SK-N-SH treated with all-trans-retinoic acid at 6 μM for 48 hours (cell line): ENCODE measurements around the gene MPPED2.

Experiments used
- ATAC-seq: fragments of 200-7000 bp; cut with Tn5 transposase; 3 replicates; pipeline ENCODE4 v1.9.1; 2020; ENCODE audit warnings: mild to moderate bottlenecking, moderate library complexity
- ARNTL ChIP-seq: fragments of 450-650 bp; formaldehyde crosslinking; IDR thresholded peaks from 2 replicates; pipeline ENCODE4 v1.5.0; 2020; ENCODE audit warnings: low read depth, mild to moderate bottlenecking, moderate library complexity, borderline replicate concordance
- BACH2 ChIP-seq: fragments of 250-450 bp; sonication (Bioruptor Pico); IDR thresholded peaks from 2 replicates; pipeline ENCODE4 v1.9.0; 2021; ENCODE audit warnings: mild to moderate bottlenecking, borderline replicate concordance
- CSDC2 ChIP-seq: fragments of 250-450 bp; sonication (Bioruptor Pico); IDR thresholded peaks from 2 replicates; pipeline ENCODE4 v1.5.0; 2020; ENCODE audit warnings: mild to moderate bottlenecking, moderate library complexity
- ESRRG ChIP-seq: fragments of 250-450 bp; sonication (Bioruptor Pico); IDR thresholded peaks from 2 replicates; pipeline ENCODE4 v1.6.1; 2021; ENCODE audit warnings: mild to moderate bottlenecking
- GLIS3 ChIP-seq: fragments of 250-450 bp; sonication (Bioruptor Pico); IDR thresholded peaks from 2 replicates; pipeline ENCODE4 v1.5.0; 2020; ENCODE audit warnings: mild to moderate bottlenecking, moderate library complexity
- OSR1 ChIP-seq: fragments of 250-450 bp; sonication (Bioruptor Pico); IDR thresholded peaks from 2 replicates; pipeline ENCODE4 v1.8.0; 2022; ENCODE audit warnings: moderate library complexity, mild to moderate bottlenecking, inconsistent platforms
- PATZ1 ChIP-seq: fragments of 250-450 bp; sonication (Bioruptor Pico); IDR thresholded peaks from 2 replicates; pipeline ENCODE4 v1.8.0; 2020; ENCODE audit warnings: mild to moderate bottlenecking, moderate library complexity, borderline replicate concordance
- RARB ChIP-seq: fragments of 250-450 bp; sonication (Bioruptor Pico); IDR thresholded peaks from 2 replicates; pipeline ENCODE4 v1.8.0; 2021; ENCODE audit warnings: mild to moderate bottlenecking, moderate library complexity
- SNAI2 ChIP-seq: fragments of 250-450 bp; sonication (Bioruptor Pico); IDR thresholded peaks from 2 replicates; pipeline ENCODE4 v1.5.0; 2020; ENCODE audit warnings: mild to moderate bottlenecking, moderate library complexity
- TCF4 ChIP-seq: fragments of 250-450 bp; sonication (Bioruptor Pico); IDR thresholded peaks from 2 replicates; pipeline ENCODE4 v1.8.0; 2021; ENCODE audit warnings: mild to moderate bottlenecking, moderate library complexity, borderline replicate concordance
- TOX ChIP-seq: fragments of 250-450 bp; sonication (Bioruptor Pico); IDR thresholded peaks from 2 replicates; pipeline ENCODE4 v1.8.0; 2021; ENCODE audit warnings: mild to moderate bottlenecking, moderate library complexity, borderline replicate concordance
- TSHZ2 ChIP-seq: fragments of 250-450 bp; sonication (Bioruptor Pico); IDR thresholded peaks from 2 replicates; pipeline ENCODE4 v1.5.0; 2020; ENCODE audit warnings: mild to moderate bottlenecking, moderate library complexity
- ZC3H10 ChIP-seq: fragments of 250-450 bp; sonication (Bioruptor Pico); IDR thresholded peaks from 2 replicates; pipeline ENCODE4 v1.5.1; 2021; ENCODE audit warnings: mild to moderate bottlenecking, moderate library complexity
- ZNF565 ChIP-seq: fragments of 450-650 bp; formaldehyde crosslinking; conservative IDR thresholded peaks from 2 replicates; pipeline ENCODE4 v1.5.0; 2020; ENCODE audit warnings: low read depth, mild to moderate bottlenecking, moderate library complexity
- TF ChIP-seq, protein P1 (sequence below): fragments of 250-450 bp; sonication (Bioruptor Pico); IDR thresholded peaks from 2 replicates; pipeline ENCODE4 v1.5.1; 2020; ENCODE audit warnings: low read depth, mild to moderate bottlenecking, moderate library complexity
- TF ChIP-seq, protein P2 (sequence below): fragments of 250-450 bp; sonication (Bioruptor Pico); IDR thresholded peaks from 2 replicates; pipeline ENCODE4 v1.8.0; 2021; ENCODE audit warnings: low read depth, mild to moderate bottlenecking, moderate library complexity, borderline replicate concordance
- TF ChIP-seq, protein P3 (sequence below): fragments of 250-450 bp; sonication (Bioruptor Pico); IDR thresholded peaks from 2 replicates; pipeline ENCODE4 v1.5.1; 2021; ENCODE audit warnings: mild to moderate bottlenecking, moderate library complexity

The MPPED2 gene

GRCh38 chr11:30496935-30497334 lies 89.2 kb downstream of the MPPED2 start (continued):
- TF ChIP-seq, protein P1, sequence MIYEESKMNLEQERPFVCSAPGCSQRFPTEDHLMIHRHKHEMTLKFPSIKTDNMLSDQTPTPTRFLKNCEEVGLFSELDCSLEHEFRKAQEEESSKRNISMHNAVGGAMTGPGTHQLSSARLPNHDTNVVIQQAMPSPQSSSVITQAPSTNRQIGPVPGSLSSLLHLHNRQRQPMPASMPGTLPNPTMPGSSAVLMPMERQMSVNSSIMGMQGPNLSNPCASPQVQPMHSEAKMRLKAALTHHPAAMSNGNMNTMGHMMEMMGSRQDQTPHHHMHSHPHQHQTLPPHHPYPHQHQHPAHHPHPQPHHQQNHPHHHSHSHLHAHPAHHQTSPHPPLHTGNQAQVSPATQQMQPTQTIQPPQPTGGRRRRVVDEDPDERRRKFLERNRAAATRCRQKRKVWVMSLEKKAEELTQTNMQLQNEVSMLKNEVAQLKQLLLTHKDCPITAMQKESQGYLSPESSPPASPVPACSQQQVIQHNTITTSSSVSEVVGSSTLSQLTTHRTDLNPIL (CRISPR knock-in tag): no peak
- TF ChIP-seq, protein P2, sequence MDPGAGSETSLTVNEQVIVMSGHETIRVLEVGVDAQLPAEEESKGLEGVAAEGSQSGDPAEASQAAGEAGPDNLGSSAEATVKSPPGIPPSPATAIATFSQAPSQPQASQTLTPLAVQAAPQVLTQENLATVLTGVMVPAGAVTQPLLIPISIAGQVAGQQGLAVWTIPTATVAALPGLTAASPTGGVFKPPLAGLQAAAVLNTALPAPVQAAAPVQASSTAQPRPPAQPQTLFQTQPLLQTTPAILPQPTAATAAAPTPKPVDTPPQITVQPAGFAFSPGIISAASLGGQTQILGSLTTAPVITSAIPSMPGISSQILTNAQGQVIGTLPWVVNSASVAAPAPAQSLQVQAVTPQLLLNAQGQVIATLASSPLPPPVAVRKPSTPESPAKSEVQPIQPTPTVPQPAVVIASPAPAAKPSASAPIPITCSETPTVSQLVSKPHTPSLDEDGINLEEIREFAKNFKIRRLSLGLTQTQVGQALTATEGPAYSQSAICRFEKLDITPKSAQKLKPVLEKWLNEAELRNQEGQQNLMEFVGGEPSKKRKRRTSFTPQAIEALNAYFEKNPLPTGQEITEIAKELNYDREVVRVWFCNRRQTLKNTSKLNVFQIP (CRISPR knock-in tag): no peak
- TF ChIP-seq SNAI2 (no peak), ZC3H10 (CRISPR knock-in tag) (no peak), RARB (CRISPR knock-in tag) (no peak)

DNA sequence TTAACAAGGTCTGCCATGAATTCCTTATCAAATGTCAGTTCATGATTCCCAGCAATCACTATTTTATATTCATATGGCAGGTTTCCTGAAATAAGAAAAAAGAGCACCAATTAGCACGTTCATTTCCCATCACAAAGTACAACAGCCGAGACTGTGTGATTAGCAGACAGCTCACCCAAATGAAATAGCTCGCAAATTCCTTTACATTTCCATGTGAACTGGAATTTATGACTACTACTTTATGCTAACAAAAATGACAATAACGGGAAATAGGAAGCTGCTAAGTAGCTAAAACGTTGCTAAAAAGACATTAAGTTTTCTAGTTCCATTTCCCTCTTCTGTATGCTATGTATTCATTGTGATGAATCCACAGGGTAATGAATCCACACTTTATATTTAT lies 90.7 kb downstream of the MPPED2 start:
- TF ChIP-seq TSHZ2 (CRISPR knock-in tag) (no peak), GLIS3 (CRISPR knock-in tag) (no peak), ZNF565 (CRISPR knock-in tag) (no peak), ZC3H10 (CRISPR knock-in tag) (no peak), BACH2 (no peak), TOX (no peak), CSDC2 (CRISPR knock-in tag) (no peak), PATZ1 (no peak), RARB (CRISPR knock-in tag) (no peak)
- TF ChIP-seq, protein P3, sequence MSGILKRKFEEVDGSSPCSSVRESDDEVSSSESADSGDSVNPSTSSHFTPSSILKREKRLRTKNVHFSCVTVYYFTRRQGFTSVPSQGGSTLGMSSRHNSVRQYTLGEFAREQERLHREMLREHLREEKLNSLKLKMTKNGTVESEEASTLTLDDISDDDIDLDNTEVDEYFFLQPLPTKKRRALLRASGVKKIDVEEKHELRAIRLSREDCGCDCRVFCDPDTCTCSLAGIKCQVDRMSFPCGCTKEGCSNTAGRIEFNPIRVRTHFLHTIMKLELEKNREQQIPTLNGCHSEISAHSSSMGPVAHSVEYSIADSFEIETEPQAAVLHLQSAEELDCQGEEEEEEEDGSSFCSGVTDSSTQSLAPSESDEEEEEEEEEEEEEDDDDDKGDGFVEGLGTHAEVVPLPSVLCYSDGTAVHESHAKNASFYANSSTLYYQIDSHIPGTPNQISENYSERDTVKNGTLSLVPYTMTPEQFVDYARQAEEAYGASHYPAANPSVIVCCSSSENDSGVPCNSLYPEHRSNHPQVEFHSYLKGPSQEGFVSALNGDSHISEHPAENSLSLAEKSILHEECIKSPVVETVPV (CRISPR knock-in tag): no peak
- TF ChIP-seq, protein P2 (CRISPR knock-in tag): no peak
- ATAC-seq: no peak

- no peak for ATAC-seq
- no peak for TF ChIP-seq ZNF565 (CRISPR knock-in tag)
- TF ChIP-seq PATZ1: no peak
Observed at GRCh38 chr11:30489511-30489910, 96.6 kb downstream of the MPPED2 start.

DNA sequence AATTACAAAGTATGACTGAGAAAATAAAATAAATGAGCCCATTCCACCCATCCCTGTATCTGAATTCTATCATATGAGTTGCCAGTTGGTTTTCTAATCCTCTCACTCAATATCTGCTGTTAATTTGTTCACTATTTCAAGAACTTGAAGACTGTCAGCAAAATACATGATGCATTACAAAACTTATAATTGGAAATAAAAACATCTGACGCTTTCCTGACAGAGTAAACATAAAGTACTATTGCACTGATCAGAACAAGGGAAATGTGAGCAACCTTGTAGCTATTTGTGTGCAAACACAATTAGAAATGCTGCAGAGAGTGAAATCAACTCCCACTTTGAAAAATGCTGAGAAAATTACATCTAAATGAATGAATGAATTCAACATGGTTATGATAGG lies 97.1 kb downstream of the MPPED2 start:
- TF ChIP-seq TSHZ2 (CRISPR knock-in tag) (no peak), ZC3H10 (CRISPR knock-in tag) (no peak), TCF4 (CRISPR knock-in tag) (no peak), ESRRG (no peak), RARB (CRISPR knock-in tag) (no peak), SNAI2 (no peak), ARNTL (no peak), OSR1 (CRISPR knock-in tag) (no peak)
- TF ChIP-seq, protein P2 (CRISPR knock-in tag): no peak

More for the DNA sequence above, 97.1 kb downstream of the MPPED2 start:
- no peak for ATAC-seq
